ENCODE results near the gene NRG3.

Gene NRG3

DNA sequence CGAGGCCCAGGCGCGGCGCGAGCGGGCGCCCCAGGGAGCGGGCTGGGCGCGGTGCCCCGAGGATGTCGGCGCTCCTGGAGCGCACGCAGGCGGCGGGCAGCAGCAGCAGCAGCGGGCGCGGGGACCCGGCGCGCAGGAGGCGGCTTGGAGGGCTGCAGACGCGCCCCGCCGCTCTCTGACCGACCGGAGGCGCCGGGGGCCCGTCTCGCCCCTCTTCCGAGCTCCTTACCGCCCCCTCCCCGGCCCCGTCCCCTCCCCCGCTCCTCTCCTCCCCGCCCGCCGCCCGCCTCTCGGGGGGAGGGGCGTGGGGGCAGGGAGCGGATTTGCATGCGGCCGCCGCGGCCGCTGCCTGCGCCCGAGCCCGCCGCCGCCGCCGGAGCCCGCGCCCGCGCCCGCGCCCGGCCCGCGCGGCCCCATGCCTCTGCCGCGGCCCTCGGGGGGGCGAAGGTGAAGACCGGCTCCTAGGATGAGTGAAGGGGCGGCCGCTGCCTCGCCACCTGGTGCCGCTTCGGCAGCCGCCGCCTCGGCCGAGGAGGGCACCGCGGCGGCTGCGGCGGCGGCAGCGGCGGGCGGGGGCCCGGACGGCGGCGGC, at the start of gene NRG3:
NRG3 (plus strand) TSS at position 320 of the 592 bp plus-strand sequence.
- peak; percentile 20 for DNase-seq

DNA sequence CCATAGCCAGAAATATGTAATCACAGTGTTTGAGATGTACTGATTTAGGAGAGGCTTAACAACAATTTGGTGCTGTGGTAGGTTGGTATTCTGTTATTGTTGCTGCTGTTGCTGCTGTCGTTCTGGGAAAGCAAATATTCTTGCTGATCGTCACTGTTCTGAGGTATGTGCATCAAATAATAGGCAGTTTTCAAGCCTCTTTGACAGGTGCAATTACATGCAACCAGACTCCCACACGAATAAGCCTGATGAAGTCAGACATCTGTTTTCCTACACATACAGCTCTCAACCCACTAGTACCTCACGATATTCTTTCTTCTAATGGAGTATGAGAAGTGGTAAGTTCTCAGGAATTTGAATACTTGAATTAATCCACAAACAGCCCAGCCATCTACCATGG, 46.7 kb upstream of the NRG3 start:
- DNase-seq = no peak

DNA sequence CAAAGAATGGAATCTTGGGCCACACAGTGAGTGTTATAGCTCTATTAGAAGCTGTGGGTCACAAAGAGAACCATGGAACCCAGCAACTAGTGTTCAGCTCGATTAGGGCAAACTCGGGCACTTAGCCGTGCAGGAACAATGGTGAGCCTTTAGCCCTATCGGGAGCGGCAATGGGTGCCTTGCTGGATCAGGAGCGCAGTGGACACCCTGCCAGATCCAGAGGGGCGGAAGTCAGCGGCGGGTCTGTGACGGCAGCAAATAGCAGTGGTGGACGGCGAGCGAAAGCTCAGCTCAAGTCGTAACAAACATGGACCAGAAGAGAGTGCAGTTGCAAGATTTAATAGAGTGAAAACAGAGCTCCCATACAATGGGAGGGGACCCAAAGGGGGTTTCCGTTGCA, 43.9 kb upstream of the NRG3 start:
- no peak for DNase-seq

DNA sequence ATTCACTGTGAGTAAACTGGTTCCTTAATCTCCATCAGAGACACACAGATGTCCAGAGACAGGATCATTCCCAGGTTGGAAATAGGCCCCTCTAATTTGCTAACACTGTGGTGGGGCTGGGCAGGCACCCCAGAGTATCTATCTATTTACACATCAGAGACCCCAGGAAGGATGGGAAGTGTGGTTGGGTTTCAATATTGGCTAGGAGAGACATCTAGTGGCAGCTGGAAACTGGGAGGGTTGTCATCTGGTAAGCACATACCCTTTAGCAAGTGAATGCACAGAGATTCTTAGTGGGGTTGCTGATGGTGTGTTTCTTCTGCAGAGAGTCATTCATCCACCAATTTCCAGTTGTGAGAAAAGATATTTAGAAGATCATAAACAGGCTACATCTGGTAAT, 36.0 kb upstream of the NRG3 start:
- peak; percentile 38 for DNase-seq

DNA sequence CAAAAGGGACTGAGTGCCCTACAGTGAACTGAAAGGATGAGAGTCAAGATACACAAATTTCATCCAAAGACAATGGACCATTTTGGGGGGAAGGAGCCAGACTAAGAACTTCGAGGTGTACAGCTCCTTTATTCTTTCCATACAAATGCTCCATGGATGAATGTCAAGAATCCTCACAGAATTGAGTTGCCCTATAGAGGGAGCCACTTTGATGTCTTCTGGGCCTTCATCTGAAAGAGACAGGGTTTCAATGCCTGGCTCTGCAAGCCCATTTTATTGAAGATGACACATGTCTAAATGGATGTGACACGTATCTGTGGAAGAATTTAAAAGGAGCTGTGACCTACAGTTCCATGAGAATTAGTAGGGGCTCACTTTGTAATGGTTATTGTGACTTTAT, 32.0 kb upstream of the NRG3 start:
- no peak for DNase-seq

DNA sequence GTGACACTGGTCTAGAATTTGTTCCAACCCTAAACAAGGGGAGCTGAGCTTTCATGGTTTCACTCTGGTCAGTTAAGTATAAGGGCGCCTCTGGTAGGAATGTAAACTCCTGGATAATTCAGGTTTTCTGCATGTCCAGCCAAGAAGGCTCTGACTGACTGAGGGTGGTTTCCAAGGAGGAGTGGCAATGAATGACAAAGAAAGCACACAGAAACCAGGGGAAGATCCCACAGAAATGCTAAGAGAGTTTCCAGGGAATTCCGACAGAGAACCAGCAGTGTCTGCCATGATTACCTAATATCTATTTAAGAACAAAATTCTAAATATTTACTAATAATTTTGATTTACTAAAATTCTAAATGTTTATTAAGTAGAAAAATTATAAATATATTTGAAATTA, 27.3 kb upstream of the NRG3 start:
- DNase-seq = no peak

DNA sequence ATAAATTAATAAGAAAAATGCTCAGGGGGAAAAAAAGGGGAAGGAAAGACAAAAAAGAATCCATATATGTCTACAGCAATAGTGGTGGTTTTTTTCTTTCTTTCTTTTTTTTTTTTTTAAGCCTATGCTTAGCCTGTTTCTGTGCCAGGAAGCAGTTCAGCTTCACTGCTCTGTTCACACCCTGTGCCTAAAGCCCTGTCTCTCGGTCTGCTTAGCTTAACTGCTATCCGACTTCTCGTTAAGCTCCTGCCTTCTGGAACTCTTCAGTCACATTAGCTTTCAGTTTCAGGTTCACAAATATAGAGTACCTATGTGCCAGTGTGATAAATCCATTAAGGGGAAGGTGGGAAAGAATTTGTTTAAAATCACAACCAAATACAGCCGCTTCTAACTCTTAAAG, 26.5 kb upstream of the NRG3 start:
- no peak for DNase-seq

DNA sequence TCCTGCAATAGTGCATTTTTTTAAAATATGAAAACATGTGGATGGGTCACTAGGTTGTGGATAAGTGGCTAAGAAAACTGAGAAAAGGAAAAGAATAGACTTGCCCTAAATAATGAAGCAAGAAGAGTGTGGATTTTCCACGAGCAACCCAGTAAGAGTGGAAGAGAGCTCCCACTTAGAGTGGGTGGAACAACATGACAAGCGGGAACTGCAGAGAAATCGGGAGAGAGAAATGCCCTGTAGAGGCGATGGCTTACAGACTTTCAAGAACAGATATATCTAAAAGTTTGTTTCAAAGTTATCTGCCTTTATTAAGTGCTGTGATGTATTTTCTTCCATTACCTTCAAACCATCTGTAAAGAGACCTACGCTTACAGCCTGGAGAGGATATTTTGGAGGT, 26.1 kb upstream of the NRG3 start:
- DNase-seq = no peak

DNA sequence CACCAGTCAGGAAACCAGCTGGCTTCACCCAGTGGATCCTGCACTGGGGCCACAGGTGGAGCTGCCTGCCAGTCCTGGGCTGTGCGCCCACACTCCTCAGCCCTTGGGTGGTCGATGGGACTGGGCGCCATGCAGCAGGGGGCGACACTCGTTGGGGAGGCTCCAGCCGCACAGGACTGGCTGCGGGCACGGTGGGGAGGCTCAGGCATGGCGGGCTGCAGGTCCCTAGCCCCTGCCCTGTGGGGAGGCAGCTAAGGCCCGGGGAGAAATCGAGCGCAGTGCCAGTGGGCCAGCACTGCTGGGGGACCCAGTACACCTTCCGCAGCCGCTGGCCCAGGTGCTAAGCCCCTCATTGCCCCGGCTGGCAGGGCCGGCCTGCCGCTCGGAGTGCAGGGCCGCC, 12.4 kb upstream of the NRG3 start:
- DNase-seq = no peak

DNA sequence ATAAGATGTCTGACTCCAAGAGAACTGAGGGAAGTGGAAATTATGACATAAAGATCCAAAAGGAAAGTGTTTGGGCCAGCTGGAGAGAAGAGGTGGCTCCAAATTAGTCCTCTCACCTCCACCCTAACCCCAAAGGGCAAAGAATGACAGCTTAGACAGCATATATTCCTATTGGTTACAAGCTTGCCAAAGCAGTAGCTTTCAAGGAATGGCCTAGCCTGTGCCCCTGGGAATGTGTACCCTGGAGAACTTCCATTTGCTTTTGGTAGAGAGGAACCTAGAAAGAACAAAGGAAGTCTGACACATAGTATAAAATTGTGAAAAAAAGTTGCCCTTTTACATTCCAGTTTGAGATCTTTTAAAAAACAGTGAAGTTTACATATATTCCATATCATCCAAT, 11.2 kb upstream of the NRG3 start:
- DNase-seq = no peak

DNA sequence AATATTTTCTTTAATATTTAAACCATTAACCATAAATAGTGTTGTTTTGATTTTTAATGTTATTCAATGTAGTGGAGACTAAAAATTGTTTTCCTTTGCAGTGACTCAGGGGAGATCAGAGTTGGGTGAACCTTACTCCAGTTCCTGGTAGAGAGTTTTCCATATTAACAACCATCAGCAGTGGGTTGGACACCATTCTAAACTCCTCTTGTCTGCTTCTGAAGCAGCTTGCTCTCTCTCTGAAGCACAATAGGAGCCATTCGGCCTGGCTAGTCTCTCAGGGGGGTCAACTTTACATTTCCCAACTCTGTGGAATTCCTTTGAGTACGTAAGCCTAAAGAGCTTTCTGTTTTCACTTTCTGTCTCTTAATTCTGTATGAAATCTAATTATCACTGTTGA, 9.4 kb upstream of the NRG3 start:
- DNase-seq = no peak

DNA sequence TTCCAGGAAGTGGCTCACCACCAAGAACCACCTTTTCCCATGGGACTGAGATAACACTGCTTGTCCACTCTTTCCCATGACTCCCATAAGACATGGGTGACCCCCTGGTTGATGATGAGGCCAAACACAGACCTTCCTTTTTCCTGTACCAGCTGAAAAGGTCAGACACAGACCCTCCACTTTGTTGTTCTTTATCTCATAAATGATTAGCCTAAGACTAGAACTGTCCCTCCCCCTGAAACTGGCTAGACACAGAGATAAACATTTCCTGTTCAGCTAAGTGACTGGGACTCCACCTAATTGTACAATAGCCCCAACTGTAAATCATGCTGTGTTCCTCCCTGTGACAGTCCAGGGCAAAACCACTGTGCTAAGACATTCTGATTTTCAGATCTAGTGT, 8.2 kb upstream of the NRG3 start:
- DNase-seq = no peak

DNA sequence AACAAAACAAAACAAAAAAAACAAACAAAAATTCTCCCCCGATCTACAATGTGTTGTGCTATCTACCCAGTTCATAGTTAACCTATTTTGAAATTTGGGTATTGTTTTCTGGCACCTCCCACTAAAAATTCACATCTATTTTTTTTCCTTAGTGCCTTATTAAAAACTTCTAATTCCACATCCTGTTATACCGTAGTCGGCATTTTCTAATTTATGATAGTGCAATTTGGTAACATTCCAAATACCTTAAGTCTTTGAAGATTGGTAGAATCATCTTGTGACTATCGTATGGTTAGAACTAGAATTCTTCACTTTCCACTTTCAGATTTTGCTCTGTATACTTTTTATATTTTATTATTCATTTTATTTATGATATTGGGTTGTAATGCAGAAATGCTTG, 4.5 kb upstream of the NRG3 start:
- no peak for DNase-seq

DNA sequence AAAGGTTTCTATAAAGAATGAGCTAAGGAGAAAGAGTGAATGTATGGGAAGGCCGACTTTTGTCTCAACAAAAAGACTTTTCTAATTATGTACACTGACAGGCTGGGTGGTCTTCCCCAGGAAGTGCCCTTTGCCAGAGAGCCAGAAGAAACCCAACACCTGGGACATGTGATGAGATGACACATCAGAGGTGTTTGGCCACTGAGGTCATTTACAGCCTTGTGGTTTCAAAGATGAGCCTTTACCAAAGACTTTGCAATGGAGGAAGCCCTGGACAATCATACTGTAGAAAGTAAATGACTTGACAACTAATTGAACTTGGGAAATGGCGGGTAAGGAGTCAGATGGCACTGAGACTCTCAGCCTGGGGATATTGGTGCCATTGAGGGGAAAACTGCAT, 3.4 kb upstream of the NRG3 start:
- no peak for DNase-seq

DNA sequence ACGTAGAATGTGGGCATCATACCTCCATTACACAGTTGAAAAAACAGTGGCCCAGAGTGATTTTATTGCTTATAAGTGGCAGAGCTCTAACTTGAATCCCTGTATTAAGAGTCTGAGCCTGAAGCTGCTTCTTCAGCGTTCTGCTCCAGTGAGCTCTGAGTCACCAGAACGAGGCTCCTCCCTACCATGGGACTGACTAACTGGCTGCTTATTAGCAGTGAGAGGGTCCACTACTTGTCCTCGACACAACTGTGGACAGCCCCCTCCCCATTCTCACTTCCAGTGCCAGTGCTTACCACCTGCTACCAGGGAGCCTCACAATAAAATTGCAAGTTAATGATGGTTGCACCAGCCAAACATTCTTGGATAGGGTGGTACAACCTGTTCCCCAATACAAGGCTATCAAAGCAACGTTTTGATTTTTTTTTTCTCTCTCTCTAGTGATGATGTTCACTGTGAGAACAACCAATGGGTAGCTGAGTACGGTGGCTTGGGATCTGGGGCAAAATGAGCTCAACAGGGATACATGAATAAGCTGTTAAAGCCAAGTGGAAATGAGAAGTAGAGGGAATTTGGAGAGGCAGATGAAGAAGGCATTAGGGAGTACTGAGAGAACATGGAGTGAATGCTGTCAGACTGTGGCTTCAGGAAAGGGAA, 2.7 kb upstream of the NRG3 start:
- DNase-seq = peak; percentile 31

DNA sequence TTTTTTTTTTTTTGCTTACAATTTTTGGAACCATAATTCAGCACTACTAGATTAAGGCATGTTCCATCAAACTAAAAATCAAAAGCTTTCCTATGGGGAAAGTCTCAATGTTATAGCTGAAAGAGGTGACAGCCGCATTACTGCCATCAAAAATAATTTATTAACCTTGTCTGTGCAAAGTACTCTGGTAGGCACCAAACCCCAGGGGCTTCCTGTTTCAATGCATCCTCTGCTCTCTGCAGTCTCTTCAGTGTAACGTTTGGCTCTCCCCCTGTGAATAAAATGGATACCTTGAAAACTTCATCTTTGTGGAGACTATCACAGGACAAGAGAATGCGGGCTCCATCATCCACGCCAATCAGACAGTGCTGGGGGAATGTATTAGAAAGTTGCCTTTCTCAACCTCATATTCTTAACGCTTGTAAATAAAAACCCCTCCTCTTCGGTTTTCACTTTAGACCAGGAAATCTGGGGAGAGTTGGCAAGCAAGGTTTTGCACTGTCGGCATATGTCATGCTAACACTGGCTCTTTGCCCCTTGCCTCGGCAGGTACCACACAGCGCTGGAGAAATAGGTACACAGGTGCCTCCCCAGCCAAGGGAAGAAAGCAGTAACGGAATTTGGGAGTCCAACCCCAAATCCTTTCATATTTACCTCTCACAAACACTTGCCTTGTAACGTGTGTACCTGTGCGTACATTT, 1.6 kb upstream of the NRG3 start:
- DNase-seq = peak; percentile 44

DNA sequence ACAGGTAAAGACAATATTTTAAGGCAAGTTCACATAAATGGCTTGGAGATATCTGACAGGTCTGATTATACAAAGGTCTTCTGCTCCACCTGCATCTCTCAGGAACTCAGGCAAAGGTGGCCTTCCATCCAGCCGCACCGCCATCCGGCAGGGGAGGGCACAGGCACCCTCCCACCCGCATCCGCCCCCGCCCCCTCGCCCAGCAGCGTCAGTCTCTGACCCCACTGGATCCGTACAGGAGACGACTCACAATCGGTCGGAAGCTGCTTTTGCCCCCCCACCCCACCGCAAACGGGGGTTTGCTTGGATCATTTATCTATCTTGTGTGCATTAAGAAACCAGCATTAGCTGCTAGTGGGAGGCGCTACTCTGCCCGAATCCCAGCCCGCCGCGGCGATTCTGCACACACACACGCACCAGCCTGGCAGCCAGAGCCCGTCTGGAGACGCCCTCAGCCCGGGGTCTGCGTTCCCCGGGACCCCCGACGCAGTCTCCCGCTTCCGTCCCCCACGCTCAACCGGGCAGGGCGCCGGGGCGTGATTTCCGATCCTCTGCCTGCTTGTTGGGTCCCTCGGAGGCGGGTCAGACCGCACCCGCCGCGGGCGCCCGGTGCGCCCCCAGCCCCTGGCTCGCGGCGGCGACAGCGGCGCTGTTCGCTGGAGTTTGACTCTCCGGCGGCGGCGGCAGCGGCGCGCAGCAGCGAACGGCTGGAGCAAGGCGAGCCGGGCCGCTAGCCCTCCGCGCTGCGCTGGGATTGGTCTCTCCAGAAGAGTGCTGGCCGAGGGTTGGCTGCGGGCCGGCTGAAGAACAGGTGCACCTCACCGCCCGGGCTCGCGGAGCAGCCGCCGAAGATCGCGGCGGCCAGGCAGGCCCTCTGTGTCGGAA, 820 bp upstream of the NRG3 start:
- peak; percentile 93 for DNase-seq

DNA sequence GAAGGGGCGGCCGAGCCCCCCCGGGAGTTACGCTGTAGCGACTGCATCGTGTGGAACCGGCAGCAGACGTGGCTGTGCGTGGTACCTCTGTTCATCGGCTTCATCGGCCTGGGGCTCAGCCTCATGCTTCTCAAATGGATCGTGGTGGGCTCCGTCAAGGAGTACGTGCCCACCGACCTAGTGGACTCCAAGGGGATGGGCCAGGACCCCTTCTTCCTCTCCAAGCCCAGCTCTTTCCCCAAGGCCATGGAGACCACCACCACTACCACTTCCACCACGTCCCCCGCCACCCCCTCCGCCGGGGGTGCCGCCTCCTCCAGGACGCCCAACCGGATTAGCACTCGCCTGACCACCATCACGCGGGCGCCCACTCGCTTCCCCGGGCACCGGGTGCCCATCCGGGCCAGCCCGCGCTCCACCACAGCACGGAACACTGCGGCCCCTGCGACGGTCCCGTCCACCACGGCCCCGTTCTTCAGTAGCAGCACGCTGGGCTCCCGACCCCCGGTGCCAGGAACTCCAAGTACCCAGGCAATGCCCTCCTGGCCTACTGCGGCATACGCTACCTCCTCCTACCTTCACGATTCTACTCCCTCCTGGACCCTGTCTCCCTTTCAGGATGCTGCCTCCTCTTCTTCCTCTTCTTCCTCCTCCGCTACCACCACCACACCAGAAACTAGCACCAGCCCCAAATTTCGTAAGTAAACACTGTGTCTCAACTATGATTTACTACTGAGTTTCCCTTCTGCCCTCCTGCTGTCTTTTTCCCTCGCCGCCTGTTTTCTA, 666 bp downstream of the NRG3 start:
- DNase-seq = peak; percentile 62

DNA sequence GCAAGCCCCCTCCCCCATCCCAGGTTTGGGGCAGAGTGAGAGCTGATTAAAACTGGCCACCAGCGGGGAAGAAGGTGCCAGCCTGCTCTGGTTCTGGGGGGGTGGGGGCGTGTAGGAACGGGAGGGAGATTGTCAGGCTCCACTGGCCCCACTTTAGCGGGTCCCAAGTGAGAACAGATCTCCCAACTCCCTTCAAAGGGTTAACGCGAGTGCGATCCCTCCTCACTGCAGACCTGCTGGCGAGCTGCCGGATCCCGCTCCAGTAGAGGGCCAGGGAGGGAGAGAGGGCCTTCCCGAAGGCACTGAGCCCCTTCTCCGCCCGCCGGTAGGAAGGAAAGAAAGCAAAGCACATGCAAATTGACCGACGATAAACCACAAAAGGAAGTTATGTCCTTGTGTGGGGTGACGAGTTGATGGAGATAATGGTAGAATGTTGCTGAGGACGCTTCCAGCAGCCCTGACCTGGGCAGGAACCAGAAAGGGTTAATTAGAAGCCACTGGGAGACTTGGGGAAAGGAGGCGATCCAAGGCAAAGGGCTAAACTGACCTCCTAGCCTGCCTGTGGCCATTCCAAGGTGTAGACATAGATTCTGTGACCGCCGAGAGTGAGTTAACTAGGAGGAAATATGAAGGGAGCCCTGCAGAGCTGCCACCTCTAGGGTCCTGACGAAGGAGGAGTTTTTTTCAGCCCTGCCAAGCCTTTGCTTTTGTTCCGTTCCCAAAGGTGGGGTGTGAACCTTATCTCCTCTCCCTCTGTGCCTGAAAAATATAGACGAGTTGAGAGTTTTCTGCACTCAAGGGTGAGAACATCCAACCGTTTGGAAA, 1.5 kb downstream of the NRG3 start:
- DNase-seq = peak; percentile 77

DNA sequence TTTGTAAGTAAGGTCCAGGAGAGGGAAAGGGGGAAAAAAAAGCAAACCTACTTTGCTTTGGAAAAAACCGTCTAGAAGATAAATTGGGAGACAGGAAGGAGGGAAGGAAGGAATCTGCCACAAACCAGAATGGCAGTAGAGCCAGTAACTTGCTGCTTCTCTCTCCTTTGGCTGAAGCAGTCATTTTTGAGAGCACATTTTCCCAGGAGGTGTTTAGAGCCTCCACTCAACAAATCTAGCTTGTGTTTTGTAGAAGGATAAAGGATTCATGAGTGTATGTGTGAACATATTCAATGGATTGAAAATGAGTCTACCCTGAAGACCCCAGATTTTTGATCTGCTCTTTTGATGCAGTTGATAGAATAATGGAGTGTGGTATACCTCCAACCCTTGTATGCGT, 2.6 kb downstream of the NRG3 start:
- peak; percentile 41 for DNase-seq

DNA sequence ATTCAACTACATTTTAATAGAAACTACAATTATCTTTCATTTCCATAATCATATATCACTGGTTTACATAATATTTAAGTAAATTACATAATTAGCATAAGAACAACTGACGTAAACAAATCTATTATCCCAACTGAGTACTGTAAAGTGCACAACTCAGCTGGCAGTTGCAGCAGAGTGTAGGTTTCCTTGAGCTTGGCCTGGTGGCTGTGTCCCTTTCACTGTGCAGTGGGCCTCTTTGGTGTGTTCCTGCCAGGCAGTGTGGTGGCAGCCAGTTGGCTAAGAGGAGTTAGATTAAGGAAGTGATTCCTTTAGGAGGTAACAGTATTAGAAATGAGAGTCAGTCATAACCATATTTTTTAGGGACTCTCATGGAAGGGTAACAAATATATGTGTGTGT, 7.0 kb downstream of the NRG3 start:
- DNase-seq = no peak

DNA sequence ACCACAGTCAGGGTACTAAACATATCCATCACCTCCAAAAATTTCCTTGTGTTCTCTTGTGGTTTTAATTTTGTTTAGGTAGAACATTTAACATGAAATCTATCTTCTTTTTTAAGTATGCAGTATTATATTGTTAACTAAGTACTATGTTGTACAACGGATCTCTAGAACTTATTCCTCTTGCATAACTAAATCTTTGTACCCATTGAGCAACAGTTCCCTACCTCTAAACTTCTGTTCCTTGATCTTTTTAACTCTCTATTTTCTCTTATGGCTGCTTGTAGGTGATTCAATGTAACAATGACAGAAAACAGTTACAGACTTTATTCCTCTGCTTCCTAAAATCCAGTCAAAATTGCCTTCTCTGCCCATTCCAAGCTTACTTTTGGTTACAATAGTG, 9.9 kb downstream of the NRG3 start:
- DNase-seq = no peak

All from retina (tissue), 1 donor.